PC-3 (cell line): ENCODE data around the gene PLSCR4.

Source experiments
- EZH2 ChIP-seq: fragments of 300-600 bp; sonication (generic); IDR thresholded peaks from one replicate; pipeline ENCODE4 v1.6.1; 2017; ENCODE audit warnings: antibody characterized with exemption, mild to moderate bottlenecking, low read length; ENCODE audit not compliant: unreplicated experiment
- TF ChIP-seq, protein P1 (sequence below): fragments of 300-600 bp; sonication (generic); conservative IDR thresholded peaks from 2 replicates; pipeline ENCODE4 v1.5.1; 2017; ENCODE audit warnings: antibody characterized with exemption, low read depth, mild to moderate bottlenecking, low read length

DNA sequence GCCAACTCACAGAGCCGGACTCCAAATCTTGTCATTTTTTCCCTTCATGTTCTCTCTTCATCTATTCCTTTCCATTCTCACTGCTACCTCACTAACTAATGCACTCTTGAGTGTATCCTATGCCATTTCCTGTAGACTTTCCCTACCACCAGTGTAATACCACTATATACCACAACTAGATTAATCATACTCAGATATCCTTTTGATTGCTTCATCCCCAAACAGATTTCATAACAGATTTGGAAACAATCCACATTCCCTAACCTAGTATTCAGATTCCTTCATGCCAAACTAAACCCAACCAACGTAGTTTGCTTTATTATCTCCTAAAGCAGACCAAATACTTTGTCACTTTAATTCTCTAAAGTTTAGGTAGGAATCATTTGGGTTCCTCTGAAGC is 87.3 kb downstream of the PLSCR4 start:
- TF ChIP-seq, protein P1, sequence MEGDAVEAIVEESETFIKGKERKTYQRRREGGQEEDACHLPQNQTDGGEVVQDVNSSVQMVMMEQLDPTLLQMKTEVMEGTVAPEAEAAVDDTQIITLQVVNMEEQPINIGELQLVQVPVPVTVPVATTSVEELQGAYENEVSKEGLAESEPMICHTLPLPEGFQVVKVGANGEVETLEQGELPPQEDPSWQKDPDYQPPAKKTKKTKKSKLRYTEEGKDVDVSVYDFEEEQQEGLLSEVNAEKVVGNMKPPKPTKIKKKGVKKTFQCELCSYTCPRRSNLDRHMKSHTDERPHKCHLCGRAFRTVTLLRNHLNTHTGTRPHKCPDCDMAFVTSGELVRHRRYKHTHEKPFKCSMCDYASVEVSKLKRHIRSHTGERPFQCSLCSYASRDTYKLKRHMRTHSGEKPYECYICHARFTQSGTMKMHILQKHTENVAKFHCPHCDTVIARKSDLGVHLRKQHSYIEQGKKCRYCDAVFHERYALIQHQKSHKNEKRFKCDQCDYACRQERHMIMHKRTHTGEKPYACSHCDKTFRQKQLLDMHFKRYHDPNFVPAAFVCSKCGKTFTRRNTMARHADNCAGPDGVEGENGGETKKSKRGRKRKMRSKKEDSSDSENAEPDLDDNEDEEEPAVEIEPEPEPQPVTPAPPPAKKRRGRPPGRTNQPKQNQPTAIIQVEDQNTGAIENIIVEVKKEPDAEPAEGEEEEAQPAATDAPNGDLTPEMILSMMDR: peak; percentile 35; the same call in 1 of the 2 replicates
- TF ChIP-seq EZH2: no peak
